SK-N-SH treated with all-trans-retinoic acid at 6 μM for 48 hours (cell line): ENCODE results near the gene IGFBP4.

Experiments
- ATAC-seq: fragments of 200-7000 bp; cut with Tn5 transposase; 3 replicates; pipeline ENCODE4 v1.9.1; 2020; ENCODE audit warnings: mild to moderate bottlenecking, moderate library complexity
- ARNTL ChIP-seq: fragments of 450-650 bp; formaldehyde crosslinking; IDR thresholded peaks from 2 replicates; pipeline ENCODE4 v1.5.0; 2020; ENCODE audit warnings: low read depth, mild to moderate bottlenecking, moderate library complexity, borderline replicate concordance
- CSDC2 ChIP-seq: fragments of 250-450 bp; sonication (Bioruptor Pico); IDR thresholded peaks from 2 replicates; pipeline ENCODE4 v1.5.0; 2020; ENCODE audit warnings: mild to moderate bottlenecking, moderate library complexity
- GLIS3 ChIP-seq: fragments of 250-450 bp; sonication (Bioruptor Pico); IDR thresholded peaks from 2 replicates; pipeline ENCODE4 v1.5.0; 2020; ENCODE audit warnings: mild to moderate bottlenecking, moderate library complexity
- OSR1 ChIP-seq: fragments of 250-450 bp; sonication (Bioruptor Pico); IDR thresholded peaks from 2 replicates; pipeline ENCODE4 v1.8.0; 2022; ENCODE audit warnings: moderate library complexity, mild to moderate bottlenecking, inconsistent platforms
- PPARA ChIP-seq: fragments of 250-450 bp; sonication (Bioruptor Pico); IDR thresholded peaks from 2 replicates; pipeline ENCODE4 v1.5.0; 2020; ENCODE audit warnings: mild to moderate bottlenecking, borderline replicate concordance
- SNAI2 ChIP-seq: fragments of 250-450 bp; sonication (Bioruptor Pico); IDR thresholded peaks from 2 replicates; pipeline ENCODE4 v1.5.0; 2020; ENCODE audit warnings: mild to moderate bottlenecking, moderate library complexity
- TCF4 ChIP-seq: fragments of 250-450 bp; sonication (Bioruptor Pico); IDR thresholded peaks from 2 replicates; pipeline ENCODE4 v1.8.0; 2021; ENCODE audit warnings: mild to moderate bottlenecking, moderate library complexity, borderline replicate concordance
- TOX ChIP-seq: fragments of 250-450 bp; sonication (Bioruptor Pico); IDR thresholded peaks from 2 replicates; pipeline ENCODE4 v1.8.0; 2021; ENCODE audit warnings: mild to moderate bottlenecking, moderate library complexity, borderline replicate concordance
- ZC3H10 ChIP-seq: fragments of 250-450 bp; sonication (Bioruptor Pico); IDR thresholded peaks from 2 replicates; pipeline ENCODE4 v1.5.1; 2021; ENCODE audit warnings: mild to moderate bottlenecking, moderate library complexity
- ZFP3 ChIP-seq: fragments of 250-450 bp; sonication (Bioruptor Pico); IDR thresholded peaks from 2 replicates; pipeline ENCODE4 v1.5.0; 2020; ENCODE audit warnings: mild to moderate bottlenecking, moderate library complexity
- ZFP30 ChIP-seq: fragments of 450-650 bp; formaldehyde crosslinking; IDR thresholded peaks from 2 replicates; pipeline ENCODE4 v1.5.0; 2022; ENCODE audit warnings: mild to moderate bottlenecking, moderate library complexity
- ZNF70 ChIP-seq: fragments of 450-650 bp; formaldehyde crosslinking; IDR thresholded peaks from 2 replicates; pipeline ENCODE4 v1.5.0; 2020; ENCODE audit warnings: mild to moderate bottlenecking, moderate library complexity
- ZNF8 ChIP-seq: fragments of 450-650 bp; formaldehyde crosslinking; IDR thresholded peaks from 2 replicates; pipeline ENCODE4 v1.5.0; 2020; ENCODE audit warnings: mild to moderate bottlenecking, moderate library complexity
- TF ChIP-seq, protein P1 (sequence below): fragments of 250-450 bp; sonication (Bioruptor Pico); IDR thresholded peaks from 2 replicates; pipeline ENCODE4 v1.5.0; 2020; ENCODE audit warnings: mild to moderate bottlenecking, moderate library complexity
- TF ChIP-seq, protein P2 (sequence below): fragments of 250-450 bp; sonication (Bioruptor Pico); IDR thresholded peaks from 2 replicates; pipeline ENCODE4 v1.5.1; 2020; ENCODE audit warnings: low read depth, mild to moderate bottlenecking, moderate library complexity
- TF ChIP-seq, protein P3 (sequence below): fragments of 250-450 bp; sonication (Bioruptor Pico); IDR thresholded peaks from 2 replicates; pipeline ENCODE4 v1.5.1; 2021; ENCODE audit warnings: mild to moderate bottlenecking, moderate library complexity
- TF ChIP-seq, protein P4 (sequence below): fragments of 250-450 bp; sonication (Bioruptor Pico); IDR thresholded peaks from 2 replicates; pipeline ENCODE4 v1.8.0; 2020; ENCODE audit warnings: mild to moderate bottlenecking, moderate library complexity, borderline replicate concordance

IGFBP4 gene

DNA sequence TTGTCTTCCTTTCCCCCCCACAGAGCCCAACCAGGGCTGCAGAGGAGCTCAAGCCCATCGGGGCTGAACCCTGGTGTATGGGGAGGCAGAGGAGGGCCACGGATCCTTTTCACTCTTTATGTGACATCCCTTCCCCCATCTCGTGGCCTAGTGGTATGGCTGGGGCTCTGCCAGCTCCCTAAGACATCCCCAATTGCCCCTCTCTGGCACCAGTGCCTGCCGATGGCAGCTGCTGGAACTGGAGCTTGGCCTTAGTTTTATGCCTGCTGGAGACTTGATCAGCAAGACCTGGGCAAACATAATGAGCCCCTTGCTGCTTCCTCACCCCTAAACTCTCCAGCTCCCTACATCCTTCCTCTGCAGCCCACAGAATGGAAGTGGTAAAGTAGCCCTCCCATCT lies 17.5 kb upstream of the IGFBP4 start (continued):
- TF ChIP-seq, protein P1, sequence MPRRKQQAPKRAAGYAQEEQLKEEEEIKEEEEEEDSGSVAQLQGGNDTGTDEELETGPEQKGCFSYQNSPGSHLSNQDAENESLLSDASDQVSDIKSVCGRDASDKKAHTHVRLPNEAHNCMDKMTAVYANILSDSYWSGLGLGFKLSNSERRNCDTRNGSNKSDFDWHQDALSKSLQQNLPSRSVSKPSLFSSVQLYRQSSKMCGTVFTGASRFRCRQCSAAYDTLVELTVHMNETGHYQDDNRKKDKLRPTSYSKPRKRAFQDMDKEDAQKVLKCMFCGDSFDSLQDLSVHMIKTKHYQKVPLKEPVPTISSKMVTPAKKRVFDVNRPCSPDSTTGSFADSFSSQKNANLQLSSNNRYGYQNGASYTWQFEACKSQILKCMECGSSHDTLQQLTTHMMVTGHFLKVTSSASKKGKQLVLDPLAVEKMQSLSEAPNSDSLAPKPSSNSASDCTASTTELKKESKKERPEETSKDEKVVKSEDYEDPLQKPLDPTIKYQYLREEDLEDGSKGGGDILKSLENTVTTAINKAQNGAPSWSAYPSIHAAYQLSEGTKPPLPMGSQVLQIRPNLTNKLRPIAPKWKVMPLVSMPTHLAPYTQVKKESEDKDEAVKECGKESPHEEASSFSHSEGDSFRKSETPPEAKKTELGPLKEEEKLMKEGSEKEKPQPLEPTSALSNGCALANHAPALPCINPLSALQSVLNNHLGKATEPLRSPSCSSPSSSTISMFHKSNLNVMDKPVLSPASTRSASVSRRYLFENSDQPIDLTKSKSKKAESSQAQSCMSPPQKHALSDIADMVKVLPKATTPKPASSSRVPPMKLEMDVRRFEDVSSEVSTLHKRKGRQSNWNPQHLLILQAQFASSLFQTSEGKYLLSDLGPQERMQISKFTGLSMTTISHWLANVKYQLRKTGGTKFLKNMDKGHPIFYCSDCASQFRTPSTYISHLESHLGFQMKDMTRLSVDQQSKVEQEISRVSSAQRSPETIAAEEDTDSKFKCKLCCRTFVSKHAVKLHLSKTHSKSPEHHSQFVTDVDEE: no peak
- no peak for TF ChIP-seq SNAI2 (CRISPR knock-in tag)

DNA sequence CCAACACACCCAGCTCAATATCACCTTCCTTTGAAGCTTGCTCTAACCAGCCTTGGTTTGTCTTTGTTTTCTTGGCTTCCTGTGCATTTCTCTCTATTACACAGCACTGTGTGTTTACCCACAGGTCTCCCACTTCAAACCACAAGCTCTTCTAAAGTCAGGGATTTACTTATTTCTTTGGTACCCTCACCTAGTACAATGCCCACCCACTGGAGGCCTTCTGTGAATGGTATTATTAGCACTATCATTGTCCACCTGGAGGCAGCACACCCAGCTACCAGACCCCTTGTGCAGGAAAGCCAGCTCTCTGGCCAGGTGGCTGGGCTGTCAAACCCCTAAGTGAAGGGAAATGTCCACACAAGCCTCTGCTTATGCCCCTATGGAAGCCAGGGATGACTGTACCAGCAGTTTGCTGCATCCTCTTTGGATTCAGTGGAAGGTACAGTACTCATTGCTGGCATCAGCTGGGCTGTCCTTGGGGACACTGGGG lies 16.2 kb upstream of the IGFBP4 start:
- TF ChIP-seq, protein P2, sequence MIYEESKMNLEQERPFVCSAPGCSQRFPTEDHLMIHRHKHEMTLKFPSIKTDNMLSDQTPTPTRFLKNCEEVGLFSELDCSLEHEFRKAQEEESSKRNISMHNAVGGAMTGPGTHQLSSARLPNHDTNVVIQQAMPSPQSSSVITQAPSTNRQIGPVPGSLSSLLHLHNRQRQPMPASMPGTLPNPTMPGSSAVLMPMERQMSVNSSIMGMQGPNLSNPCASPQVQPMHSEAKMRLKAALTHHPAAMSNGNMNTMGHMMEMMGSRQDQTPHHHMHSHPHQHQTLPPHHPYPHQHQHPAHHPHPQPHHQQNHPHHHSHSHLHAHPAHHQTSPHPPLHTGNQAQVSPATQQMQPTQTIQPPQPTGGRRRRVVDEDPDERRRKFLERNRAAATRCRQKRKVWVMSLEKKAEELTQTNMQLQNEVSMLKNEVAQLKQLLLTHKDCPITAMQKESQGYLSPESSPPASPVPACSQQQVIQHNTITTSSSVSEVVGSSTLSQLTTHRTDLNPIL: no peak
- TF ChIP-seq, protein P3, sequence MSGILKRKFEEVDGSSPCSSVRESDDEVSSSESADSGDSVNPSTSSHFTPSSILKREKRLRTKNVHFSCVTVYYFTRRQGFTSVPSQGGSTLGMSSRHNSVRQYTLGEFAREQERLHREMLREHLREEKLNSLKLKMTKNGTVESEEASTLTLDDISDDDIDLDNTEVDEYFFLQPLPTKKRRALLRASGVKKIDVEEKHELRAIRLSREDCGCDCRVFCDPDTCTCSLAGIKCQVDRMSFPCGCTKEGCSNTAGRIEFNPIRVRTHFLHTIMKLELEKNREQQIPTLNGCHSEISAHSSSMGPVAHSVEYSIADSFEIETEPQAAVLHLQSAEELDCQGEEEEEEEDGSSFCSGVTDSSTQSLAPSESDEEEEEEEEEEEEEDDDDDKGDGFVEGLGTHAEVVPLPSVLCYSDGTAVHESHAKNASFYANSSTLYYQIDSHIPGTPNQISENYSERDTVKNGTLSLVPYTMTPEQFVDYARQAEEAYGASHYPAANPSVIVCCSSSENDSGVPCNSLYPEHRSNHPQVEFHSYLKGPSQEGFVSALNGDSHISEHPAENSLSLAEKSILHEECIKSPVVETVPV: no peak
- TF ChIP-seq ZFP30 (CRISPR knock-in tag) (no peak), ZNF70 (CRISPR knock-in tag) (no peak), GLIS3 (CRISPR knock-in tag) (no peak), TOX (CRISPR knock-in tag) (no peak)
- ATAC-seq: no peak

DNA sequence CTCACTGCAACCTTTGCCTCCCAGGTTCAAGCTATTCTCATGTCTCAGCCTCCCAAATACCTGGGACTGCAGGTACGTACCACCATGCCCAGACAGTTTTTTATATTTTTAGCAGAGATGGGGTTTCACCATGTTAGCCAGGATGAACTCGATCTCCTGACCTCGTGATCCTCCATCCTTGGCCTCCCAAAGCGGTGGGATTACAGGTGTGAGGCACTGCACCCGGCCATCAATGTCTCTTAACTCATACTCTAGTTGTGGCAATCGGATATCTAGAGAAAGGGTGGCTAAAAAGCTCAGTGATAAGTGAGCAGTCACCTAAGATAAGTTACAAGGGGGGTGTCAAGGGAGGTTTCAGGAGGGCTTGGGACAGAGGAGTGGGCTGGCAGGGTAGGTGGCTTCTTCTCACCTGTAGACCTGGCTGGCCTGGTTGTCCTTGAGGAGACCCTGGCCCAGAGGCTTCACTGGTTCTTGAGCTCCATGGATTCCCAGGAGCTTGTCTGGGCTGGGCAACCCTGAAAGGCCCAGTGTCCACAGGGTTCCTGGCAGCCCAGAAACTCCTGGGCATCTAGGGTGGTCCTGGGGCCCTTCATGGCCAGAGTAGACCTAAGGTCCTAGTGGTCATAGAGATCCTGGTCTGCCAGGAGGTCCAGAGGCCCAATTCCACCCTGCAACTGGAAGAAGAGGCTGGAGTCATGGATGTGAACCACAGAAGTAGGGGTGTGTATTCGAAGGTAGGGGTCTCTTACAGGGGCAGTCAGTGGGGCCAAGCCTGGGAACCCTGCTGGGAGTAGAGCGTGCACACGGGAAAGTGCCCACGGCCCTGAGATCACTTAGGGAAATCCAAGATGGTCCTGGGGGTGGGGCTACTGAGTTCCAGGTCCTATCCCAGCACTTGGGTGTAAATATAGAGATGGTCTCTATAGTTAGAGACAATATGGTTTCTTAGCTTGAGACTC lies 12.7 kb upstream of the IGFBP4 start:
- TF ChIP-seq, protein P1: no peak
- TF ChIP-seq, protein P2: no peak
- TF ChIP-seq PPARA (CRISPR knock-in tag) (no peak), ARNTL (CRISPR knock-in tag) (no peak), ZC3H10 (CRISPR knock-in tag) (no peak), SNAI2 (CRISPR knock-in tag) (no peak), TCF4 (CRISPR knock-in tag) (no peak), ZFP3 (CRISPR knock-in tag) (no peak), OSR1 (no peak), ZNF8 (CRISPR knock-in tag) (no peak), CSDC2 (CRISPR knock-in tag) (no peak), GLIS3 (CRISPR knock-in tag) (no peak)
- TF ChIP-seq, protein P3: no peak
- TF ChIP-seq, protein P4, sequence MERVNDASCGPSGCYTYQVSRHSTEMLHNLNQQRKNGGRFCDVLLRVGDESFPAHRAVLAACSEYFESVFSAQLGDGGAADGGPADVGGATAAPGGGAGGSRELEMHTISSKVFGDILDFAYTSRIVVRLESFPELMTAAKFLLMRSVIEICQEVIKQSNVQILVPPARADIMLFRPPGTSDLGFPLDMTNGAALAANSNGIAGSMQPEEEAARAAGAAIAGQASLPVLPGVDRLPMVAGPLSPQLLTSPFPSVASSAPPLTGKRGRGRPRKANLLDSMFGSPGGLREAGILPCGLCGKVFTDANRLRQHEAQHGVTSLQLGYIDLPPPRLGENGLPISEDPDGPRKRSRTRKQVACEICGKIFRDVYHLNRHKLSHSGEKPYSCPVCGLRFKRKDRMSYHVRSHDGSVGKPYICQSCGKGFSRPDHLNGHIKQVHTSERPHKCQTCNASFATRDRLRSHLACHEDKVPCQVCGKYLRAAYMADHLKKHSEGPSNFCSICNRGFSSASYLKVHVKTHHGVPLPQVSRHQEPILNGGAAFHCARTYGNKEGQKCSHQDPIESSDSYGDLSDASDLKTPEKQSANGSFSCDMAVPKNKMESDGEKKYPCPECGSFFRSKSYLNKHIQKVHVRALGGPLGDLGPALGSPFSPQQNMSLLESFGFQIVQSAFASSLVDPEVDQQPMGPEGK (CRISPR knock-in tag): no peak

More for the DNA sequence above, 12.7 kb upstream of the IGFBP4 start:
- ATAC-seq: no peak
